ENCODE data around the gene SH2D4B. TPM values are rescaled to one million over a fixed set of nuclear protein-coding genes. Genes with fewer than 3 reads are reported as not detected.

SH2D4B gene
- total and polyA plus RNA-seq, 2 donors (not counting 3 experiments of a cell fraction or from before 2014, with no cell fraction given): not detected

GRCh38 chr10:80671847-80672246 lies 134.1 kb downstream of the SH2D4B start:
- ChIA-PET POLR2A (no interaction called here), CTCF (interaction anchor here (1.0 to 5.6 kb wide), 4 partner anchors 8 to 252 kb away, joined by 3 to 44 read pairs (median 4); no protein-coding TSS in a partner anchor)
- TF ChIP-seq POLR2AphosphoS5 (IDR thresholded peaks at IDR 0.05; ENCODE audit: insufficient read depth, low read depth, low read length) (no peak), EZH2 (IDR thresholded peaks at IDR 0.05; ENCODE audit: borderline replicate concordance, low read depth, low read length, severe bottlenecking) (no peak), GATA2 (IDR thresholded peaks at IDR 0.05; ENCODE audit: insufficient read depth, insufficient read length, low read depth, low read length) (no peak), CTCF (IDR thresholded peaks at IDR 0.05; ENCODE audit: extremely low read depth in 1 of 2, insufficient read depth in 1 of 2, low read depth in 1 of 2, low read length in 2 of 2) (no peak)
- no peaks in the 10 kb centered on the region for H3K36me3 ChIP-seq (ENCODE audit: control insufficient read depth in 2 of 2, extremely low read depth in 1 of 2, insufficient read depth in 2 of 2, low read length in 2 of 2)
- H3K9me1 ChIP-seq (replicated peaks; ENCODE audit: control insufficient read depth, extremely low read depth, insufficient read depth, low read length): no peaks in the 10 kb centered on the region
- H3K9ac ChIP-seq (replicated peaks; ENCODE audit: extremely low read depth, insufficient read depth, low read length): no peak overlapping the region
- no peak overlapping the region for H3K27ac ChIP-seq (ENCODE audit: insufficient read depth, low read depth, low read length)
- FAIRE-seq: no peak
- H3K79me2 ChIP-seq (ENCODE audit: control insufficient read depth, insufficient read depth, low read length): no peaks in the 10 kb centered on the region
- no TSS peak for BruUV-seq (replicated peaks)
- no peaks in the 10 kb centered on the region for H3K9me3 ChIP-seq (replicated peaks; ENCODE audit: control insufficient read depth, insufficient read depth, low read length)
- no peaks in the 10 kb centered on the region for H3K27me3 ChIP-seq (ENCODE audit: control insufficient read depth in 2 of 2, insufficient read depth in 2 of 2, low read length in 2 of 2)
- H3K4me1 ChIP-seq (ENCODE audit: control insufficient read depth, extremely low read depth, insufficient read depth, low read length): no peaks in the 10 kb centered on the region
- DNase-seq (ENCODE audit: low read depth, low spot score): no peak
- intact Hi-C loops (cut with micrococcal nuclease) (no loop called here), dilution Hi-C loops (cut with MboI; ENCODE audit: extremely low pct_ligation_motif_present, low sequenced_read_pairs) (no loop called here)
- no peaks in the 10 kb centered on the region for H4K20me1 ChIP-seq (replicated peaks; ENCODE audit: control insufficient read depth, extremely low read depth, insufficient read depth, low read length)
- H3K4me2 ChIP-seq (ENCODE audit: insufficient read depth, low read length): no peak overlapping the region
- no peak overlapping the region for H3K4me3 ChIP-seq (replicated peaks in 1 of 3; ENCODE audit: insufficient read depth in 1 of 3, low read depth in 1 of 3, low read length in 3 of 3)
- no peak overlapping the region for H2AFZ ChIP-seq (ENCODE audit: low read depth, low read length)

- ChIA-PET POLR2A (no interaction called here), CTCF (interaction anchor here (1.0 to 5.6 kb wide), 4 partner anchors 8 to 252 kb away, joined by 3 to 44 read pairs (median 4); no protein-coding TSS in a partner anchor)
- intact Hi-C loops (cut with micrococcal nuclease): no loop called here
- Histone ChIP-seq H3K79me2 (ENCODE audit: control insufficient read depth, insufficient read depth, low read length) (no peaks in the 10 kb centered on the region), H3K27ac (ENCODE audit: insufficient read depth, low read depth, low read length) (no peak overlapping the region), H3K4me3 (replicated peaks in 1 of 3; ENCODE audit: insufficient read depth in 1 of 3, low read depth in 1 of 3, low read length in 3 of 3) (no peak overlapping the region), H3K9me3 (replicated peaks; ENCODE audit: control insufficient read depth, insufficient read depth, low read length) (no peaks in the 10 kb centered on the region), H4K20me1 (replicated peaks; ENCODE audit: control insufficient read depth, extremely low read depth, insufficient read depth, low read length) (no peaks in the 10 kb centered on the region), H3K27me3 (ENCODE audit: control insufficient read depth in 2 of 2, insufficient read depth in 2 of 2, low read length in 2 of 2) (no peaks in the 10 kb centered on the region), H3K36me3 (ENCODE audit: control insufficient read depth in 2 of 2, extremely low read depth in 1 of 2, insufficient read depth in 2 of 2, low read length in 2 of 2) (no peaks in the 10 kb centered on the region), H3K4me2 (ENCODE audit: insufficient read depth, low read length) (no peak overlapping the region), H3K4me1 (ENCODE audit: control insufficient read depth, extremely low read depth, insufficient read depth, low read length) (no peaks in the 10 kb centered on the region), H3K9ac (replicated peaks; ENCODE audit: extremely low read depth, insufficient read depth, low read length) (no peak overlapping the region), H3K9me1 (replicated peaks; ENCODE audit: control insufficient read depth, extremely low read depth, insufficient read depth, low read length) (no peaks in the 10 kb centered on the region), H2AFZ (ENCODE audit: low read depth, low read length) (no peak overlapping the region)
- DNase-seq (ENCODE audit: low read depth, low spot score) (no peak), FAIRE-seq (no peak)
- dilution Hi-C loops (cut with MboI; ENCODE audit: extremely low pct_ligation_motif_present, low sequenced_read_pairs): no loop called here
- TF ChIP-seq CTCF (IDR thresholded peaks at IDR 0.05; ENCODE audit: extremely low read depth in 1 of 2, insufficient read depth in 1 of 2, low read depth in 1 of 2, low read length in 2 of 2): no peak
- no peak for TF ChIP-seq JUN (IDR thresholded peaks at IDR 0.05; ENCODE audit: borderline replicate concordance, insufficient read depth, insufficient read length, low read depth)
- no peak for TF ChIP-seq POLR2AphosphoS5 (IDR thresholded peaks at IDR 0.05; ENCODE audit: insufficient read depth, low read depth, low read length)
- no peak for TF ChIP-seq EZH2 (IDR thresholded peaks at IDR 0.05; ENCODE audit: borderline replicate concordance, low read depth, low read length, severe bottlenecking)
- no peak for TF ChIP-seq GATA2 (IDR thresholded peaks at IDR 0.05; ENCODE audit: insufficient read depth, insufficient read length, low read depth, low read length)
- no peak for TF ChIP-seq MYC (IDR thresholded peaks at IDR 0.05; ENCODE audit: low read depth, low read length)
- TF ChIP-seq POLR2A (IDR thresholded peaks at IDR 0.05; ENCODE audit: low read depth, low read length): no peak
- TF ChIP-seq MAX (IDR thresholded peaks at IDR 0.05; ENCODE audit: insufficient read depth, insufficient read length): no peak
- TF ChIP-seq FOS (IDR thresholded peaks at IDR 0.05; ENCODE audit: borderline replicate concordance, insufficient read depth, low read length): no peak
- BruUV-seq (replicated peaks): no TSS peak
Measured at GRCh38 chr10:80672613-80673012, 134.9 kb downstream of the SH2D4B start.

Measured in endothelial cell of umbilical vein (primary cell).